ENCODE measurements around the gene ZNF37A.
"Not testable (repeated sequence)": the region's sequence is repeated elsewhere in the genome, so short reads cannot be mapped to it uniquely, and the experiment has no call there.

Gene ZNF37A

DNA sequence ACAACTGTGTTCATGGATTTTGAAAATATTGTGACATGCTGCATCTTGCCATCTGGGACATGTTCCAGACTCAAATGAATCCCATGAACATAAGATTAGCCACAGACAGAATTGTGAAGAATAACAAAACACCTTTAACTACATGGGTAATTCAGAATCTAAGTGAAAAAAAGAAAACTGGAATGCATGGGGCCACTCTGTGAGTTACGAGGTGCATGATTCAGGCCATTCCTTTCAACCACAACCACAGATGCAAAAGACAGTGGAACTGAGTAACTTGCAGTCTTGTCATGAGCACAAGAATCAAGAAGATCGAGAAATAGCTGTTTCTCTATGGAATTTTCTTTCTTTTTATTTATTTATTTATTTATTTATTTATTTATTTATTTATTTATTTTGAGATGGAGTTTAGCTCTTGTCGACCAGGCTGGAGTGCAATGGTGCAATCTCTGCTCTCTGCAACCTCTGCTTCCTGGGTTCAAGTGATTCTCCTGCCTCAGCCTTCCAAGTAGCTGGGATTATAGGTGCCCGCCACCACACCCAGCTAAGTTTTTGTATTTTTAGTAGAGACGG is 56.8 kb downstream of the ZNF37A start:
- not testable (repeated sequence) for DNase-seq (ENCODE audit: low spot score)

DNA sequence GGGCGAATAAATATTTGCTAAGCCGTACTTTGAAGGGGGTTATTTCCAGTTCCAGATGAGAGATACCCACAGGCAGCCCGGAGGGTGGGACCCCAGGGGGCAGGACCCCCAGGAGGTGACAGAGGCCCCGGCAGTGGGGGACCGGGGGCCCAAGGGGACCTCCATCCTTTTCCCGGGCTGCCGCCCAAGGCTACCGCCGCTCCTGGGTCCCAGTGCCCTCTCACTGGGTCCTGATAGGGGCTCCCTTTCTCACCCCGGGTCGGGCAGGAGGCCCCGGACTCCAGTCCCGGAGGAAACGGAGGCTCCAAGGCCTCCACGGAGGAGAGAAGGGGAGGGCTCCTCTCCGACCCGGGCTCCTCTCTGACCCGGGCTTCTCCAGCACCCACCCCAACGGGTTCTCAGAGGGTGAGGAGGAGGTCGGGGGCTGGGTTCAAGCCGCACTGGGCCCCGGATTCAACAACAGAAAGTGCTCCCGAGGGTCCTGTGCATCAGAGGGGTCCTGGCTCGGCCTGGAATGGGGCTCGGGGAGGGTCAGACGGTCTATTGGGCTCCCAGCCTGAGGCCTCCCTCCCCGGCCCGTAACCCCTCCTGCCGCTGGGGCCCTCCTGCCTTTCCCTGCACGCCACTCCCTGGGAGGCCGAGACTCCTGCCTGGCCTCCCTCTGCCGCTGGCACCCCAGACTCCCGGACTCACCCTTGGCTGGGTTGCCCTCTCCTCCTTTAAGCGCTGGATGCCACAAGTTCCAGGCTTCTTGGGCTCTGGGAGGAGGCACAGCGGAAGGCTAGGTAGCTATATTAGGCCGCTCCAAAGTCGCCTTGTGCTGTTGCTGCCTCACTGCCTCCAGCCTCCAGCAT is 62.5 kb downstream of the ZNF37A start:
- no peak for DNase-seq (ENCODE audit: low spot score)

DNA sequence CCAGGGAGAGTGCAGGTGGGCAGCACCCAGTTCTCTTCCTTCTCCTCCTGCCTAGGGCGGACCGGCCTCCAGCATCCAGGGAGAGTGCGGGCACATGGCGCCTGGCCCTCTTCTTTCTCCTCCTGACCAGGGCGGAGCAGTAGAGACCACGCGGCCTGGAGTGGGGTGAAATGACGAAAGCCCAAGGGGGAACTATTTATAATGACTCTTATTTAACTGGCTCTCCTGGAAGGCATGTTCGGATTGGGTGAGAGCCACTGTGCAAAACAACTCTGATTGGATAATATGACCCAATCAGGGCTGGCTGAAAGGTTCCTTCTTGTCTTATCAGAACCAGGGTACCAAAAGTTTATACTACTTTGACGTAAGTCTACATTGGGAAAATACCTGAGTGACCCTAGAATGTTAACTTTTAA is 63.1 kb downstream of the ZNF37A start:
- no peak for DNase-seq (ENCODE audit: low spot score)

DNA sequence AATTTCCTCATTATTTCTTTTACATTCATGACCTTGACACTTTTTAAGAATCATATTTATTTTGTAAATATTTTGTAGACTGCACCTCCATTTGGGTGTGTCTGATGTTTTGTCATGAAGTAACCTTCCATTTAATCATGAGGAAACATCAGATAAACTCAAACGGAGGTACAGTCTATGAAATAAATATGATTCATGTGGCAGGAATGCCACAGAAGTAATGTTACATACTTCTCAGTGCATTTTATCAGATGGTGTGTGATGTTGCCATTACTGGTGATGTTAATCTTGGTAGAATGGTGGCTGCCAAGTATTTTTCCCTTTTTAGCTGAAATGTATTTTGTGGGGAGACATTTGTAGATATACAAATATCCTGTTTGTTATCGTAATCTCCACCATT is 64.9 kb downstream of the ZNF37A start:
- DNase-seq (ENCODE audit: low spot score): no peak

DNA sequence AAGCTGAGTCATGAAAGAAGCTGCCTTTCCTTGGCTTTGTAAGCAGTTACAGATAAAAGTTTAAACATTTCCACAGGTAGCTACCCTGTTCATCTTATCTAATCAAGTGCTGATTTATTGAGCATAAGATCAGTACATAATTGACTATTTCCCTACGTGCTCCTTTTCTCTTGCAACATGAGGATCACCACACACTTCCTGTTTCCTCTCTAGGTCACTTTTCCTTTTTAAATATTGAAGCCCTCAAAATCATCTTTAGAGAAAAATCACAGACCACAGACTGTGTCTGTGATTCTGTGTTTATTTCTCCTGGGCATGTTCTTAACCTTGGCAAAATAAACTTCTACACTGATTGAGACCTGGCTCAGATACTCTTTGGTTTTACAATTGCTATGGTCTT is 69.5 kb downstream of the ZNF37A start:
- no peak for DNase-seq (ENCODE audit: low spot score)

DNA sequence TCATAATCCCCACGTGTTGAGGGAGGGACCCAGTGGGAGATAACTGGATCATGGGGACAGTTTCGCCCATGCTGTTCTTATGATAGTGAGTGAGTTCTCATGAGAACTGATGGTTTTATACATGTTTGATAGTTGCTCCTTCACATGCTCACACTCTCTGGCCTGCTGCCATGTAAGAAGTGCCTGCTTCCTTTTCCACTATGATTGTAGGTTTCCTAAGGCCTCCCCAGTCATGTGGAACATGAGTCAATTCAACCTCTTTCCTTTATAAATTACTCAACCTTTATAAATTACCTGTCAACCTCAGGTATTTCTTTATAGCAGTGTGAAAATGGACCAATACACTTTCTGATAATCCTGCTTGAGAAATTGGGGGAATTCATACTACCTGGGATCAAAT is 80.2 kb downstream of the ZNF37A start:
- DNase-seq (ENCODE audit: low spot score): no peak

DNA sequence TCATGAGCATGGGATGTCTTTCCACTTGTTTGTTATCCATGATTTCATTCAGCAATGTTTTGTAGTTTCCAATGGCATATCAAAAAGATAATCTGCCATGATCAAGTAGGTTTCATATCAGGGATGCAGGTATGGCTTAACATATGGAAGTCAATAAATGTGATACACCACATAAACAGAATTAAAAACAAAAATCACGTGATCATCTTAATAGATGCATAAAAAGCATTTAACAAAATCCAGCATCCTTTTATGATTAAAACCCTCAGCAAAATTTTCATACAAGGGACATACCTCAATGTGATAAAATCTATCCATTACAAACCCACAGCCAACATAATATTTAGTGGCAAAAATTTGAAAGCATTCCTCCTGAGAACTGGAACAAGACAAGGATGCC is 90.3 kb downstream of the ZNF37A start:
- no peak for DNase-seq (ENCODE audit: low spot score)
